ENCODE results near the gene SELP. TPM values are rescaled to one million over a fixed set of nuclear protein-coding genes. Genes with fewer than 3 reads are reported as not detected.

Gene SELP
- total RNA-seq, 2 donors from 2014 or later: 1.6 to 2.9 TPM

GRCh38 chr1:169561692-169562091 lies 68.2 kb downstream of the SELP start:
- 40 to 59% methylated on average over 1 of the region's 1 CpG for WGBS, 2 donors
- no peak for TF ChIP-seq CTCF (IDR thresholded peaks at IDR 0.05)
- no peak for TF ChIP-seq POLR2A (IDR thresholded peaks at IDR 0.05)
- Histone ChIP-seq H3K27ac (no peak overlapping the region), H3K4me1 (peaks cover 10% of the 10 kb centered on the region), H3K9me3 (no peaks in the 10 kb centered on the region), H3K36me3 (replicated peaks in 1 of 2; ENCODE audit: insufficient read depth in 1 of 2, low read depth in 2 of 2) (no peaks in the 10 kb centered on the region), H3K4me3 (no peak overlapping the region), H3K27me3 (no peaks in the 10 kb centered on the region)
- intact Hi-C loops (cut with DNase I): no loop called here
- no peak for DNase-seq
- no peak for ATAC-seq

- H3K4me3 ChIP-seq: no peak overlapping the region
- no peak for DNase-seq
- H3K27ac ChIP-seq: no peak overlapping the region
- intact Hi-C loops (cut with DNase I): loop anchor here (10.0 kb wide), 1 partner anchor 158 kb away; the partner anchor contains the start of gene SELL
- no peak for ATAC-seq
- H3K9me3 ChIP-seq: no peaks in the 10 kb centered on the region
- WGBS, 2 donors: 53 to 56% methylated on average over 5 of the region's 5 CpGs
- no peaks in the 10 kb centered on the region for H3K27me3 ChIP-seq
- H3K36me3 ChIP-seq (replicated peaks in 1 of 2; ENCODE audit: insufficient read depth in 1 of 2, low read depth in 2 of 2): no peaks in the 10 kb centered on the region
- no peak for TF ChIP-seq CTCF (IDR thresholded peaks at IDR 0.05)
- no peak for TF ChIP-seq POLR2A (IDR thresholded peaks at IDR 0.05)
- H3K4me1 ChIP-seq: no peaks in the 10 kb centered on the region
Observed at GRCh38 chr1:169557131-169557530, 72.8 kb downstream of the SELP start.

GRCh38 chr1:169550294-169550693 lies 79.6 kb downstream of the SELP start:
- no peaks in the 10 kb centered on the region for H3K9me3 ChIP-seq
- no peaks in the 10 kb centered on the region for H3K4me1 ChIP-seq
- peak; percentile 80 for ATAC-seq
- no peaks in the 10 kb centered on the region for H3K36me3 ChIP-seq (replicated peaks in 1 of 2; ENCODE audit: insufficient read depth in 1 of 2, low read depth in 2 of 2)
- no peak overlapping the region for H3K4me3 ChIP-seq
- 23 to 29% methylated on average over 4 of the region's 4 CpGs for WGBS, 2 donors
- no peak overlapping the region for H3K27ac ChIP-seq
- H3K27me3 ChIP-seq: no peaks in the 10 kb centered on the region
- intact Hi-C loops (cut with DNase I): loop anchor here (10.0 kb wide), 1 partner anchor 165 kb away; the partner anchor contains the start of gene SELL
- TF ChIP-seq POLR2A (IDR thresholded peaks at IDR 0.05): no peak
- TF ChIP-seq CTCF (IDR thresholded peaks at IDR 0.05): peak in 6 of 7 experiments; percentile 37 to 71 (median 62)
- DNase-seq: no peak

GRCh38 chr1:169548282-169548681 lies 81.6 kb downstream of the SELP start:
- TF ChIP-seq CTCF (IDR thresholded peaks at IDR 0.05) (no peak), POLR2A (IDR thresholded peaks at IDR 0.05) (no peak)
- intact Hi-C loops (cut with DNase I): no loop called here
- Histone ChIP-seq H3K4me3 (no peak overlapping the region), H3K9me3 (no peaks in the 10 kb centered on the region), H3K4me1 (no peaks in the 10 kb centered on the region), H3K36me3 (replicated peaks in 1 of 2; ENCODE audit: insufficient read depth in 1 of 2, low read depth in 2 of 2) (no peaks in the 10 kb centered on the region), H3K27me3 (no peaks in the 10 kb centered on the region), H3K27ac (no peak overlapping the region)
- no peak for ATAC-seq
- 43 to 56% methylated on average over 2 of the region's 2 CpGs for WGBS, 2 donors
- no peak for DNase-seq
